Measurements from ENCODE around the gene CACNA2D4. TPM values are rescaled to one million over a fixed set of nuclear protein-coding genes. Genes with fewer than 3 reads are reported as not detected.

The CACNA2D4 gene
- total RNA-seq, 2 experiments from 2014 or later = 5.5 to 7.2 TPM

DNA sequence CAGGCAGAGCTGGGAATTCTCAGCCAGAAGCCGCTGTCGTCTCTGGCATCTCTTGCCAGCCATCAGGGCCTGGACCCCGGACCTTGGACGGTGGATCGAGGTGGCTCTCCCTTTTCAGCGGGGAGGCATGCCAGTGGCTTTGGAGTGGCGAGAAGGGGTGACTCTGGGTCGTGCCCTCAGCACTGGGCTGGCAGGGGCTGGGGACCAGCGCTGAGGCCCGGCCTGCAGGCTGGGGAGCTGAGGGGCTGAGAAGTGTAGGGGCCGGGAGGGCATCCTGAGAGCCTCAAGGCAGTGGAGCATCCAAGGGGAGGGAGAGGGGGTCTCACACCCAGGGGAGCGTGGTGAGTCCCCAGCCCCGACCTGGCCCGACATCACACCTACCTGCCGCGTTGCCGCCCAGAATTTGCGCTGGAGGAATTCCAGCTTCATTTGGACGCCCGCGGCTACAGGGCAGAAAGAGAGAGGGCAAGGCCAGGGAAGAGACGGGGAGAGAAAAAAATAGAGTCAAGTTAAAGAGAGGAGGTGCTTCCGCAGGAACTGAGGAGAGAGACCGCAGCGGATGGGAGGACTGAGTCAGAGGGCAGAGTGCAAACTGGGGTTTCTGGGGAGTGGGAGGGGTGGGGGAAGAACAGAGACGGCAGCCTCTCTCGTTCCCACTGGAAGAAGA lies 107.0 kb downstream of the CACNA2D4 start:
- Mint-ChIP-seq H3K27me3 (no peaks in the 10 kb centered on the region), H3K27ac (peak overlapping the region; percentile 62), H3K9me3 (ENCODE audit: low read depth) (no peaks in the 10 kb centered on the region), H3K4me1 (peaks cover 9% of the 10 kb centered on the region), H3K4me3 (peak overlapping the region; percentile 61), H3K36me3 (ENCODE audit: low read depth) (no peaks in the 10 kb centered on the region)
- intact Hi-C loops (cut with DNase I, micrococcal nuclease) = no loop called here
- ChIA-PET CTCF (interaction anchor here (1.3 kb wide), 2 partner anchors 20 to 129 kb away, joined by 4 read pairs; no protein-coding TSS in a partner anchor), POLR2A (no interaction called here)
- peak; percentile 77 for DNase-seq
- ATAC-seq = peak; percentile 75

DNA sequence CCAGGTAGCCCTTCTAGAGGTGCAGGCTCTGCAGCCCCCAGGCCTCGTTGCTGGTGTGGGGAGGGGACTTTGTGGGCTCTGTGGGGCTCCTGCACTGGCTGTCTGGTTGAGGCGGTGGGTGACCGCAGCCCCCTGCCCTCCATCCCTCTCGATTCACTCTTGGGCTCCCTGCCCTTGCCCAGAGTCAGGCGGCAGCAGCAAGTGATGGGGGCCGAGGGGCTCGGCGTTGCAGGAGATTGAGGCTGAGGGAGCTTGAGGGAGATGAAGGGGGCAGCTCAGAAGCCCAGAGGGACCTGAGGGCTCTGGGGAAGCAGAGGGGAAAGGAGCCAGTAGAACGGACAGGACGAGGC lies 107.5 kb downstream of the CACNA2D4 start:
- Mint-ChIP-seq H3K9me3 (ENCODE audit: low read depth) (no peaks in the 10 kb centered on the region), H3K4me3 (peak overlapping the region; percentile 61), H3K27ac (peak overlapping the region; percentile 62), H3K27me3 (no peaks in the 10 kb centered on the region), H3K36me3 (ENCODE audit: low read depth) (no peaks in the 10 kb centered on the region), H3K4me1 (peaks cover 9% of the 10 kb centered on the region)
- intact Hi-C loops (cut with DNase I, micrococcal nuclease) = no loop called here
- no peak for DNase-seq
- no peak for ATAC-seq
- ChIA-PET POLR2A (no interaction called here), CTCF (no interaction called here)

DNA sequence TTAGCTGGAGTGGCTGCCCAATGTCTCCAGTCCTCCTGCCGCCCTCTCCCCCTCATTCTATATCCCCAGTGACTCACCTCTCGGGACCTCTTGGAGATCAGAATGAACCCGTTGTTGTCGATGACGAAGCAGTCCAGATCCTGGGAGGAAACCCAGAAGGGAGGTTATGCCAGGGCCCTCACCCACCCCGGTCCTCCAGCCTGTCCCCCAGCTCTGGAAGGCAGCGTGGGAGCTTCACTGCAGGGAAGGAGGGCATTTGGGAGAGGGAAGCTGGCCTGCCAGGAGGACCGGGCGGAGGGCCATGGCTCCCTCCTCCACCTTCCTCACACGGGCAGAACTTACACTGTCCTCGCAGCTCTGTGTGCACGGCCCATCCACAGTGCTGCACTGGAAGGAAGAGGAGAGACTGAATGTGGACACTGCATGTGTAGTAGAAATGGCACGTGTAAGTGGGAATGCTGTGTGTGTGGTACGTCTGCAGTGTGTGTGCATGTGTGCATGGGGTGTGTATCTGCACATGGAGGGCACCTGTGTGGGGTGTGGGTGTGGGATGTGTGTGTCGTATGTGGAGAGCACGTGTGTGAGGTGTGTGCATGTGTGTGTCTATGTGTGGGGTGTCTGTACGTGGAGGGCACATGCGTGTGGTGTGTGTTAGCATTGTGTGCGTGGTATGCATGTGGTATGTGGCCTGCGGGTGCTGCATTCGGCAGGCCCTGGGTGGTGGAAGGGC lies 108.1 kb downstream of the CACNA2D4 start:
- POLR2A ChIA-PET = interaction anchor here (0.6 kb wide), 1 partner anchor 497 kb away, joined by 3 read pairs; no protein-coding TSS in a partner anchor
- H3K27me3 Mint-ChIP-seq = no peaks in the 10 kb centered on the region
- CTCF ChIA-PET = no interaction called here

DNA sequence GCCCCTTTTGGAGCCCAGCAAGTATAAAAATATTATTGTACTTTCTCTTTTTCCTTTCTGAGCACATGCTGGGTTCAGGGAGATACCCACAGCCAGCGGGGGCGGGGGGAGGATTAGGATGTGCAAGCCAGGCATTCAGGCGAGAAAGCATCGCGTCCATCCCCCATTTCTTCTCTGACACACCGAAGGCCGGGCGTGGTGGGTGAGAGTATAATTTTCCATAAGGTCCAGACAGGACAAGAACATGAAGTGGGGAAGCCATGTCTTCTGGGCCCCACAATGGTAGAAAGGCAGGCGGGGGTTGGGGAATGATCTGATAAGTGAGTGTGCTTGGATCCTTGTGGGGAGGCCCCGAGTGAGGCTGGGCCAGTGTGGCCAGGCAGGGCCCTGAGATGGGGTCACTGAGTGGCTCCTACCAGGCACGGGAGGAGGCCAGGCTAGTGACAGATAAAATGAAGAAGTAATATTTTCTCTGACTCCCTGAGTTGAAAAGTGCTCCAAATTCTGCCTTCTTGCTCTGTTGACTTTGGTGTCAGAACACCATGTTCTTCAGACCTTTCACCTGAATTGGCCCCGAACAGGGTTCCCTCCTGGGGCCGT lies 108.8 kb downstream of the CACNA2D4 start:
- no peak overlapping the region for H3K27ac Mint-ChIP-seq
- intact Hi-C loops (cut with DNase I, micrococcal nuclease) = no loop called here
- DNase-seq = no peak
- H3K4me1 Mint-ChIP-seq = peaks cover 11% of the 10 kb centered on the region
- ChIA-PET CTCF (no interaction called here), POLR2A (interaction anchor here (0.6 kb wide), 1 partner anchor 497 kb away, joined by 3 read pairs; no protein-coding TSS in a partner anchor)
- ATAC-seq = no peak
- no peaks in the 10 kb centered on the region for H3K27me3 Mint-ChIP-seq
- H3K36me3 Mint-ChIP-seq (ENCODE audit: low read depth) = no peaks in the 10 kb centered on the region
- H3K9me3 Mint-ChIP-seq (ENCODE audit: low read depth) = no peaks in the 10 kb centered on the region
- no peak overlapping the region for H3K4me3 Mint-ChIP-seq

More for the DNA sequence above, 108.1 kb downstream of the CACNA2D4 start:
- peaks cover 9% of the 10 kb centered on the region for H3K4me1 Mint-ChIP-seq
- no peaks in the 10 kb centered on the region for H3K36me3 Mint-ChIP-seq (ENCODE audit: low read depth)
- no peak for DNase-seq
- no peak for ATAC-seq
- H3K9me3 Mint-ChIP-seq (ENCODE audit: low read depth) = no peaks in the 10 kb centered on the region
- intact Hi-C loops (cut with DNase I, micrococcal nuclease) = no loop called here
- peak overlapping the region; percentile 62 for H3K27ac Mint-ChIP-seq
- peak overlapping the region; percentile 61 for H3K4me3 Mint-ChIP-seq

DNA sequence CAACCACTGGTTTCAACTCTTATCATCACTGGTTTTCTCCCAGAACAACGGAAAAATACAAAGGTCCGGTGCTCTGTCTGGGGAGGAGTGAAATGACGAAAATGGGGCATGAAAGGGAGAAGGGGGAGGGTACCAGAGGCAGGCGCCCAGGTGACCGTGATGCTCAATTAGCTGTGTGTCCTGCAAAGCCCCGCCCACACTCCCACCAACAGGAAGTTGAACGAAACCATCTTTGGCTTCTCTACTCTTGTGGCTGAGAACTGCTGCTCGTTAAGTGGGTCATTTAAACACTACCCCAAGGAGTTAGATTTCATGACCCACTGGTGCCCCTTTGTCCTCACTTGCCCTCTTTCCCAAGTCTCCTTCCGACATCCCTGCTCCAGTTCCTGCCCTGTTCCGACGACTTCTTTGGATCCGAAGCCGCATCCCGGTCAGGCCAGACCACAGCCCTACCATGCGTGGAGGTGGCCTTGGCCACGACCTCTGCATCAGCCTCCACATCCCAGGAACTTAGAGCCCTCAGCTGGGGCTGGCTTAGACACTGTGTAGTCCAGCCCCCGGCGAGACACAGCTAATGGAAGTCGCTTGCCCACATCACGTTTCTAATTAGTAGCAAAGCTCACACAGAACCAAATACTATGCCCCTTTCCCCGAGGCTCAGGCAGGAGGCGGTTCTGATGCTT lies 109.5 kb downstream of the CACNA2D4 start:
- H3K27ac Mint-ChIP-seq = peak overlapping the region; percentile 29
- POLR2A ChIA-PET = no interaction called here

DNA sequence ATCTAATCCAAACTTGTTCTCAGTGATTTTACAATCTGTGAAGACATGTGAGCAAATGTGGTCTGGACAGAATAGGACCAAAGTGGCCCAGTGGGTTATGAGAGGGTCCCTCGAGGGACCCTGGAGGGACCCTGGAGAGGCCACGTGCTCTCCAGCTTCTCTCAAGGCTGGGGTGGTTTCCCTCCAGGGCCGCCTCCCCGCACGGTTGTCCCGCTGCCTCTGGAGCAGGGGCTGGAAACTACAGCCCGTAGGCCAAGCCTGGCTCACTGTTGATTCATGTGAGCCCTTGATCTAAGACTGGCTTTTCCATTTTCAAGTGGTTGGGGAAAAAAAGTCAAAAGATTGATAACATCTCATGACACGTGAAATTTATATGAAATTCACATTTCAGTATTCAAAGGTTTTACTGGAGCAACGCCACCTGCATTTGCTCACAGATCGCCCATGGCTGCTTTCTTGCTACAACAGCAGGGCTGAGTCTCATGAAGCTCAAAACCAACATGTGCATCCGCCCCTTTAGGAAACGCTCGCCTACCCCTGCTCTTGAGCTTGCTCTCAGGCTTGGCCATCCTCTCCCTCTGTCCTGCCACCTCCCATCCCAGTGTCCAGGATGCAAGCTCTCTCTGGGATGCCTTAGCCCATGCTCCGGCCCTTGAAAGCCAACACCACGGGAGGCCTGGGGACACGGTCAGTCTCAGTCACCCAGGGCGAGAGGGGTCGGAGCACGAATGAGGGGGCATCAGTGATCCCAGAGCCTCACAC lies 110.2 kb downstream of the CACNA2D4 start:
- no peak for DNase-seq
- H3K27me3 Mint-ChIP-seq = no peaks in the 10 kb centered on the region
- ChIA-PET POLR2A (no interaction called here), CTCF (interaction anchor here (2.9 kb wide), 1 partner anchor 132 kb away, joined by 8 read pairs; no protein-coding TSS in a partner anchor)
- peaks cover 16% of the 10 kb centered on the region for H3K4me1 Mint-ChIP-seq
- H3K9me3 Mint-ChIP-seq (ENCODE audit: low read depth) = no peaks in the 10 kb centered on the region
- intact Hi-C loops (cut with DNase I, micrococcal nuclease) = no loop called here
- no peak overlapping the region for H3K27ac Mint-ChIP-seq
- H3K36me3 Mint-ChIP-seq (ENCODE audit: low read depth) = no peaks in the 10 kb centered on the region
- no peak overlapping the region for H3K4me3 Mint-ChIP-seq
- ATAC-seq = no peak

More for the DNA sequence above, 109.5 kb downstream of the CACNA2D4 start:
- Mint-ChIP-seq H3K9me3 (ENCODE audit: low read depth) (no peaks in the 10 kb centered on the region), H3K36me3 (ENCODE audit: low read depth) (no peaks in the 10 kb centered on the region), H3K27me3 (no peaks in the 10 kb centered on the region), H3K4me3 (no peak overlapping the region), H3K4me1 (peaks cover 16% of the 10 kb centered on the region)
- CTCF ChIA-PET = interaction anchor here (2.9 kb wide), 1 partner anchor 131 kb away, joined by 8 read pairs; no protein-coding TSS in a partner anchor
- DNase-seq (peak; percentile 24), ATAC-seq (no peak)
- intact Hi-C loops (cut with DNase I, micrococcal nuclease) = no loop called here

DNA sequence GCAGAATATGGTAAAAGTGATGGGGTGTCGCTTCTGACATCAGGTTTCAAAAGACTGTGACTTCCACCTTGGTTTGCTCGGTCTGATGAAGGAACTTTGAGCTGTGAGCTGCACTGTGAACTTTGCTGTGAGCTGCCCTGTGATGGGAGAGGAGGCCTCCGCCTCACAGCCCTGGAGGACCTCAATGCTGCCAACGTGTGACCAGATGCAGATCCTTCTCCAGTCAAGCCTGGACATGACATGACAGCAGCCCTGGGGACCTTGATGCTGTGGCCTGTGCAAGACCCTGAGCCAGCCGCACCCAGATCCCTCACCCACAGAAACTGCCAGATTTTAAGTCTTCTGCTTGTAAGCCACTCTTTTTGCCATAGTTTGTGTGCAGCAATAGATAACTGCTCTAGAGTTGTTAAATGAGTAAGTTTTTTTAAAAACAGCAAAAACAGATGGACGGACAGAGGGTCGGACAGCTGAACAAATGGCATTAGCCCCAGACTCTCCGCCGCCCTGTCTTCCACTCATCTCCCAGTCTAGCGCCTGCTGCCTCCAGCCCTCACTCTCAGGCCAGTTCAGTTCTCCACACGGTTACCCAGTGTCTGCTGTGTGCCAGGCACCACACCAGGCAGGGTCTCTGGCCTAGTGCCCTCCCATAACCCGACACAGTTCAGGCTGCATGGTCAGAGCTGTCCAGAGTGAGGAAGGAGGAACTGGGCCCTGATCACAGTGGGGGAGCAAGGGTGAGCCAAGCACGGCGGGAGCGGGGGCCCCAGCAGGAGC lies 111.2 kb downstream of the CACNA2D4 start:
- no peak overlapping the region for H3K4me3 Mint-ChIP-seq
- CTCF ChIA-PET = interaction anchor here (1.6 to 2.9 kb wide), 2 partner anchors 9 to 132 kb away, joined by 4 to 8 read pairs; no protein-coding TSS in a partner anchor

DNA sequence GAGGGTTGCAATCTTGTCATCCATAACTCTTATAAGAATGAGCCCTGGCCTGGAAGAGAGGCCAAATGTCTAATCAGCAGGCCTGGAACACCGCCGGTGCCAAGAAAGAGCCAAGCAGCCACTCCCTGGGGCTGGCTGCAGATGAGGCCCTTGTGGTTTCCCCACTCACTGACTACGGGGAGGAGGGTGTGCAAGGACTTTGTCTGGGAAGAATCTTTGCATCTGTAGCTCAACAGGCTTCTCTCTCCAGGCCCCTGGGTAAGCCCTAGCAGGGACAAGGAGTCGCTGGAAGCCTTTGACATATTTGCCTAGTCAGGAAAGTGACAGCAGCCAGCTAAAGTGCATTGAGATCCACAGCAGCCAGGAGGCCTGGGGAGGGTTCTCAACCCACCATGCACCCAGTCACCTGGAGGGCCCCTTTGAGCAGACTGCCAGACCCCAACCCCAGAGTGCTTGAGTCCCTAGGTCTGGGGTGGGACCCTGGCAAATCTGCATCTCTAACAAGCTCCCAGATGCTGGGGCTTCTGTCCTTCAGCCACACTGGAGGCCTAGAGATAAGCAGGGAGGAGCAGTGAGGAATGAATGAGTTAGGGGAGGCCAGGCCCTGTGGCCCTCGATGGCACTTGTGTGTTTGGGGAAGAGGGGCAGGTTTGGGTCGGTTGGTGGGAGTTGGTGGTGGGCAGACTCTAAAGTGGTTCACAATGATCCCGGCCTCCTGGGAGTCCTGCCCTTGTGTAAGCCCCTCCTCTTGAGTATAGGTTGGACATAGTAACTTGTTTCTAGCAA lies 112.0 kb downstream of the CACNA2D4 start:
- ChIA-PET POLR2A (no interaction called here), CTCF (interaction anchor here (1.6 to 2.9 kb wide), 2 partner anchors 8 to 133 kb away, joined by 4 to 8 read pairs; no protein-coding TSS in a partner anchor)
- no peak for ATAC-seq
- Mint-ChIP-seq H3K4me3 (no peak overlapping the region), H3K9me3 (ENCODE audit: low read depth) (no peaks in the 10 kb centered on the region), H3K27ac (no peak overlapping the region), H3K36me3 (ENCODE audit: low read depth) (no peaks in the 10 kb centered on the region), H3K4me1 (peaks cover 16% of the 10 kb centered on the region), H3K27me3 (no peaks in the 10 kb centered on the region)
- DNase-seq = no peak
- intact Hi-C loops (cut with DNase I, micrococcal nuclease) = no loop called here

More for the DNA sequence above, 111.2 kb downstream of the CACNA2D4 start:
- intact Hi-C loops (cut with DNase I, micrococcal nuclease) = no loop called here
- Mint-ChIP-seq H3K27ac (no peak overlapping the region), H3K9me3 (ENCODE audit: low read depth) (no peaks in the 10 kb centered on the region), H3K36me3 (ENCODE audit: low read depth) (no peaks in the 10 kb centered on the region), H3K27me3 (no peaks in the 10 kb centered on the region), H3K4me1 (peaks cover 16% of the 10 kb centered on the region)
- POLR2A ChIA-PET = no interaction called here
- no peak for ATAC-seq
- no peak for DNase-seq

DNA sequence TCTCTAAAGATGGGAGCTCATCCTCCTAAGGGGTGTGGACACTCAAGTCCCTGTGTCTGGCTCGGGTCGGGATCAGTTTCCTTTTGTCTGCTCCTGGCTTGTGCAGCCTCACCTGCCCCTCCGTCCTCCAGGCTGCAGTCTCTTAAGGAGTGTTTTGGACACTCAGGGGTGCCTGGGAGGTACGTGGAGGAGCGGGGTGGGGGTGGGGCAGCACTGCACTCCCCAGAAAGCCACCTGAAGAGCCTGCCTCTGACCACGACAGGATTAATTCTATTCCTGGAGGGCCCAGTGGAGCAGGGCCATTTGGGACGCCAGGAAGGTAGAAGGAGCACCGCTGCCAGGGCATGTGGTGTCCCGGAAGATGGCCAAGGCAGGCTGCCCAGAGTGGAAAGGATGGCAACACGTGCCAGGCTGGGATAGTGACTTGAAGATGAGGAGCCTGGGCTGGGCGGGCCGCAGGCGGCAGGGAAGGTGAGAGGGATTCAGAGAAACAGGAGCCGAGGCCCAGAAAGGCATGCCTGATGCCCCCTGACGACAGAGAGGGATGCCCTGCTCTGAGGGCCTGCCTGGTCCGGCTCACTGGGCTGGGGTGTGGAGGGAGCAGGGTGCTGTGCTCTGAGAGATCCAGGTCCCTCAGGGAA lies 112.9 kb downstream of the CACNA2D4 start:
- H3K4me3 Mint-ChIP-seq = no peak overlapping the region
- no peak overlapping the region for H3K27ac Mint-ChIP-seq
- H3K36me3 Mint-ChIP-seq (ENCODE audit: low read depth) = no peaks in the 10 kb centered on the region
- no peaks in the 10 kb centered on the region for H3K27me3 Mint-ChIP-seq
- no peaks in the 10 kb centered on the region for H3K9me3 Mint-ChIP-seq (ENCODE audit: low read depth)
- intact Hi-C loops (cut with DNase I, micrococcal nuclease) = no loop called here
- DNase-seq (no peak), ATAC-seq (no peak)
- POLR2A ChIA-PET = no interaction called here
- peaks cover 14% of the 10 kb centered on the region for H3K4me1 Mint-ChIP-seq
- CTCF ChIA-PET = interaction anchor here (2.9 kb wide), 1 partner anchor 134 kb away, joined by 8 read pairs; no protein-coding TSS in a partner anchor
